NCI-H2081 treated with DMSO at 0.1 percent for 48 hours (cell line): ENCODE results near the gene BIK.
"Not testable (repeated sequence)": the region's sequence is repeated elsewhere in the genome, so short reads cannot be mapped to it uniquely, and the experiment has no call there.

ENCODE experiments used
- DNase-seq: peaks from one replicate; lab custom pipeline; 2025; lab: John Stamatoyannopoulos, UW

The BIK gene

DNA sequence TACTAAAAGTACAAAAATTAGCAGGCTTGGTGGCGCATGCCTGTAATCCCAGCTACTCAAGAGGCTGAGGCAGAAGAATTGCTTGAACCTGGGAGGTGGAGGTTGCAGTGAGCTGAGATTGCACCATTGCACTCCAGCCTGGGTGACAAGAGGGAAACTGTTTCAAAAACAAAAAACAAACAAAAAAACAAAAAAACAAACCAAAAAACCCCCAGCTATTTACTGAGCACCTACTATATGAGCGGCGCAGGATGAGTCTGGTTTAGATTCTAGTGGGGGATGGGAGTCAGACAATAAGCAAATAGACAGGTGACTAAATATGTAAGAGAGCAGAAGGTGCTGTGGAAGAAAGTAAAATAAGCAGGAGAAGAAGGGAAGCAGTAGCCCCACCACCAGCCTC, 5.6 kb upstream of the BIK start:
- DNase-seq = not testable (repeated sequence)

DNA sequence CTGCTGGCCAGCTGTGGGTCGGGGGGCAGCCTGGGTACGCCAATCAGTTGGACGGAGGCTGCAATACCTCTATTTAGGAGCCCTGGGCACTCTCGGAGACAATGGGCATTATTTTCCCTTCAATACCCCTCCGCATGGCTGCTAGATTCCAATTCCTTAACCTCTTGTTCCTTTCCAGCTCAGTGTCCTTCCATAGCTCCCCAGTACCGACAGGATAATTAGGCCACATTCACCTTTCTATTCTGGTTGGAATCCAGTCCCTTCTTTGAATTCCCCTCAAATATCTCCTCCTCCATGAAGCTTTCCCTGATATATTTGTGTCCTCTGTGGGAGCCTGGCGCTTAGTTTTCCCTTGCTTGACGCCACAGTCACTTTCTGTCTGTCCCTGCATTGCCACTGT, 4.2 kb upstream of the BIK start:
- DNase-seq = no peak

DNA sequence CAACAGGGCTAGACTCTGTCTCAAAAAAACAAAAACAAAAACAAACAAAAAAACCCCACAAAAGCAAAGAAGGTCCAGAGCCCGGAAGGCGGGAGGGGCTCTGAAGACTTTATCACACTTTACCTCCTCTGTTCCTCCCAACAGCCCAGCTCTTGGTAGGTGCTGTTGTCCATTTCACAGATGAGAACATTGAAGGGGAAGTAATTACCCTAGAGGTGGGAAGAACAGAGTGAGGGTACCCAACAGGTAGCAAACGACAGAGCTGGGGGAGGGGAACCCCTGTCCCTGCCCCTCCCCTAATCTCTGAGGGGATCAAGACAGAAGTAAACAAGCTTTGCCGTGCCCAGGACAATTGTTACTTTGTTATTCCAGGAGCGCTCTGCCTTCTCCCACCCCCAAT, 1.0 kb upstream of the BIK start:
- DNase-seq = no peak

- no peak for DNase-seq
Measured at GRCh38 chr22:43109921-43110443, 568 bp upstream of the BIK start.

GRCh38 chr22:43110927-43111623, 525 bp downstream of the BIK start:
- no peak for DNase-seq

DNA sequence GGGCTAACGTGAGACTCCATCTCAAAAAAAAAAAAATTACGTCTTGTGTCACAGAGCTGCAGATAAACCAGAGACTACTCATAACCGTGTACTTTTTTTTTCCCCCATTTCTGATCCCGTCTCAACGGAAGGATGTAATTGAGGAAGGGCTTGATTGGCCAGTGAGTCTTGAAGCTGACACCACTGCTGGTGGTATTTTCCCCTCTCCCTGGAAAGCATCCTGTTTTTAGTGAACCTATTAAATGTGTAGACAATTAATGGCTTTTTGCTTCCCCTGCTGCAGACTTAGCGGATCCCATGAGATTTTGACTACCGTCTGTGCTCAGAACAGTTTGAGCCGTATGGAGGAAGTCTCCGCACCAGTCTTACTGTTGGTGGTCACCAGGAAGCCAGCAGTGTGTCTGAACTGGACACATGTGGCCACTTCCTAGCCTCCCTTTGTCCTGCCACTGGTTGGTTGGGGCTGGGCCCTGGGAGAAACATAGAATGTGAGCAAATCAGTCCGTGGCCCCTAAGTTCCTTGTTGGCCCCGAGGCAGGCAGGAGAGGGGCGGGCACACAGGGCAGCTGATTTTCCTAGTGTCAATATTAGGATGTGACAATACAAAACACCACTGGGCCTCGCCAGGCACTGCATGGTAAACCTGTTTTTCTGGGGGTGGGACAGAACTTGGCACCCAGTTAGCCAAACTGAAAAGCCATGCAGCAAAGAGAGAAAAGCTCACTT, 3.1 kb downstream of the BIK start:
- DNase-seq = no peak

- no peak for DNase-seq
Measured at GRCh38 chr22:43114958-43115357, 4.4 kb downstream of the BIK start.

DNA sequence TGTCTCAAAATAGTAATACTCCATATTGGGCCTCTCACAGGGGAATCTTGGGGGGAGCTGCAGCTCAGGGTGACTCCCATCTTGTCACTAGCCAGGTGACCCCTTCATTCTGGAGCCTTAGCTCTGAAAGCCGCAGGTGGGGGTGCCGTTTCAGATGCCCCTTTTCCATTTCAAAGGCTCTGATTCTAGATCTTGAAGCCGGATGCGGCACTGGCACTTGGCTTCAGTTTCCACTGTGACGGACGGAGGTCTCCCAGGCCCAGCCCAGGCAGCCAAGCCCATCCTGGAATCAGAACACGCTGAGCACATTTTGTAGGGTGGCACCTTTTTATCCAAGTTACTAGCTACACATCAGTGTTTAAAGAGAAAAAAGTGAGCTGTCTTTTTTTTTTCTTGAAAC, 6.4 kb downstream of the BIK start:
- DNase-seq = no peak

DNA sequence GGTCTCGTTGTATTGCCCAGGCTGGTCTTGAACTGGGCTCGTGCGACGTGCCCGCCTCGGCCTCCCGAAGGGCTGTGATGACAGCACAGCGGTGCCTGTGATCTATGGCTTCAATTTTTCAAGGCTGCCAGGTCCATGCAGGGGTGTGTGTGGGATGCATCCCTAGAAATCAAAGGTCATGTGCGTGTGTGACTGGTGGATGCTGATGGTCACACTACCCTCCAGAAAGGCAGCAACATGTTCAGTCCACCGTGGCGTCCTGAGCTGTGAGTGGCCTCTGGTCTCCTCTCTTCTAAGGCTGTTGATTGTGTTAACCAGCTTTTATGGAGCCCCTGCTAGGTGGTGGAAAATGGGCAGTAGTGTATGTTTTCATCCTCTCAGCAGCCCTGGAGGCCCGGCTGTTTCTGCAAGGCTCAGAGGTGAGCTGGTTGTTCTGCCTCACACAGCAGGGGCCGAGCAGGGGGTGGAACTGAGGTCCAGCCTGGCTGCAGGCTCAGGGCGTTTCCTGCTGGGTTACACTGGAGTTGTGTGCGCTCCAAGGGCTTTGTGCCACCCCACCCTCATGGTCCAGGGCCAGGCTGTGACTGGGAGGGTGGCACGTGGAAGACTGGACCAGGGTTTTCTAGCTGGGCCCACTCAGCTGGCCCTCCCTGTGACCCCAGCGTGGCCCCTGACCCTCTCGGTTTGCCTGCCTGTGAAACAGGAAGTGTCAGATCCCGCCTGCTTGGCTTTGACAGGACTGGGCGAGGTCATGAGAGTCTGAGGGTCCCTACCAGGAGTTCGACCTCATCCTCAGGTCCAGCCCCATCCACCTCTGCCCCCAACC, 7.7 kb downstream of the BIK start:
- DNase-seq = no peak

DNA sequence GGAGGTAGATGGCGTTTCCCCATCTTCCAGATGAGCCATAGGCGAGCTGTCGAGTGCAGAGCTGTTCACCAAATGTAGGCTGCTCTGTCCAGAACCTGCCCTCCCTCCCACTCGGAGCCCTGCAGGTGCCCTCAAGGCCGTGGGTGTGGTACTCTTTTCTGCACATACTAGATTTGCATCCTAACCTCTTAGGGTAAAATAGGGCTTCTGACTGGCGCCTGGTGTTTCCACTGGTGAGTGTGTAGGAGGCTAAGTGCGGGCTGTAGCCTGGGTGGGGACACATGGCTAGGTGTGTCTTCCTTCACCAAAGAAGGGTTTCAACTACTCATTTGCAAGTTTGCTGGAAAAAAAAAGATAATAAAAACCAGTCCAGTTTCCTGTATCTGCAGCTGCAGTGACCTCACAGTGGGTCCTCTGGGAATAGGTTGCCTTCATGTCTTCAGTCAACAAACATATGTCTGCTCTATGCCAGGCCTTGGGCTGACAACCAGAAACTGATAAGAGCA, 8.5 kb downstream of the BIK start:
- DNase-seq = no peak

DNA sequence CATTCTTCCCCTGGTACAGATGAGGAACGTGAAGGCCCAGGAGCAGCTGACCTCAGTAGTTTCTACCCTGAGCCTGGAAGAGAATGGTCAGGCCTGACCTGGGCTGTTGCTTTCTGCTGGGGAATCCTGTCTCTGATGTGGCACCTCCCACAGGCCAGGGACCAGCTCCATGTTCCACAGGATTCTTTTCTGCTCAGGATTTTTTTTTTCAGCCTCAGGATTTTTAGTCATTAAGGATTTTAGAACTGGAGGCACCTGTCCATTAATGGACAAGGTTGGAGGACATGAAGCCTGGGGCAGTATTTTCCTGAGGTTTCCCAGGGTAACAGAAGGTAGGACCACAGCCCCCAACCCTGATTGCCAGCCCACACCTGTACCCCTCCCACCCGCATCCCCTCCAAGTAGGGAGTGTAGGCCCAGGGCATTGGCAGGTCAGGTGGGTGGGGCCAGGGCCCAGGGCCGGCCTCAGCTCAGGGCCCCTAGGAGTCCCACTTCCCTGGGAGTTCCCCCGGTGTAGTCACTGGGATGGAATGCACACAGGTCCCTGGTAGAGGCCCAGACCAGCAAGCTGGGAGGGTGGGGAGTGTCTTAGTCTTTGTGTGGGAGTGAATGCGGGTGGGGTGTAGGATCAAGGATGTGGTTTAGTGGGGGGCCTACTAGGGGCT, 16.1 kb downstream of the BIK start:
- no peak for DNase-seq

- DNase-seq = no peak
Measured at GRCh38 chr22:43127166-43127908, 16.8 kb downstream of the BIK start.

- DNase-seq = no peak
Measured at GRCh38 chr22:43128116-43128515, 17.6 kb downstream of the BIK start.

- DNase-seq = peak; percentile 9
Measured at GRCh38 chr22:43128928-43129424, 18.4 kb downstream of the BIK start.

GRCh38 chr22:43129426-43130425, 19.2 kb downstream of the BIK start:
- DNase-seq = no peak

DNA sequence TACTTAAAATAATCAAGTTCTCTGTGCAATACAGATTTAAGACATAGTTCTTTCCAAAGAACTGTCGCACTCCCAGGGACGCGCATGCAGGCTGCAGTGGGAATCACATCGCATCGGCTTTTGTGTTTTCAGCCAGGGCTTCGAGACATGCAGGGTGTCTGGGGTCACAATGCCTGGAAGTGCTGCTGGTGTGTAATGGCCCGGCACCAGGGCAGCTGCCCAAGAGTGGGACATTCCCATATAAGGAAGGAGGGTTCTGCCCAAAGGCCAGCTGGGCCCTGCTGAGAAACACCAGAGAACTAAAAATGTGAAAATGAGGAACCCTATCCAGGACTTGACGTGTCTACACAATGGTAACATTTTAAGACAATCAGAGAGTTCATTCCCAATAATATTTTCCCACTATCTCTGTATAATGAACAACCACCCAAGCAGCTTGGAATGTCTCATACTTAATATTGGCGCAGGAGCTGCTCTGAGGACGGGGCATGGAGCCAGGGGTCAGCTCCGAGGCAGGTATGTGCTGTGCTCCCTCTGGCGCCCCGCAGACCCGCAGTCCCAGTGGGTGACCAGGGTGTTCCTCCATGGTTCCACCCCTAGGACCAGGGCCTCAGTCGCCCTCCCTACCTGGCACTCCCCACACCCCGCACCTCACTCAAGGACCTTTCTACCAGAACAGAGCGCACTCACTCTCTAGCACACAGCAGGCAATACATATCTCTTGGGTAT, 21.4 kb downstream of the BIK start:
- DNase-seq = no peak

GRCh38 chr22:43133401-43133800, 22.9 kb downstream of the BIK start:
- no peak for DNase-seq

GRCh38 chr22:43134553-43134952, 24.0 kb downstream of the BIK start:
- DNase-seq = no peak

GRCh38 chr22:43135565-43135964, 25.0 kb downstream of the BIK start:
- DNase-seq = no peak
